Left ventricle myocardium inferior (tissue), 1 donor: ENCODE measurements around the gene KCNC3. TPM values are rescaled to one million over a fixed set of nuclear protein-coding genes. Genes with fewer than 3 reads are reported as not detected.

ENCODE experiments used
- DNase-seq: peaks from one replicate; pipeline ENCODE4 v3.0.0-alpha.2; 2020
- H3K27ac ChIP-seq: fragments of 200-600 bp; replicated peaks from 2 replicates; pipeline ENCODE4 v1.8.0; 2021
- H3K27me3 ChIP-seq: fragments of 200-600 bp; 2 replicates; pipeline ENCODE4 v1.8.0; 2021; ENCODE audit warnings: low read depth
- H3K36me3 ChIP-seq: fragments of 200-600 bp; 2 replicates; pipeline ENCODE4 v1.8.0; 2021
- H3K4me1 ChIP-seq: fragments of 200-600 bp; 2 replicates; pipeline ENCODE4 v1.8.0; 2021
- H3K4me3 ChIP-seq: fragments of 200-600 bp; 2 replicates; pipeline ENCODE4 v1.8.0; 2021; ENCODE audit warnings: mild to moderate bottlenecking, moderate library complexity
- H3K9me3 ChIP-seq: fragments of 200-600 bp; replicated peaks from 2 replicates; pipeline ENCODE4 v1.8.0; 2021
- intact Hi-C: fragments of 100-400 bp; cut with micrococcal nuclease; formaldehyde crosslinking; loops from one replicate; pipeline ENCODE4 v1.11.0; 2022
- long read RNA-seq: library from polyadenylated mRNA; unstranded; transcript quantifications from one replicate; pipeline ENCODE4 v2.0.0, GENCODE V29; 2021
- total RNA-seq: library from RNA; stranded (reverse); fragmentation: NEBNext Ultra II Directional; extraction: Animal tissue kit (Norgen Biotek cat#: 25700); gene quantifications from one replicate; pipeline ENCODE4 v1.2.1, GENCODE V29; 2021
- TF ChIP-seq, protein P1 (sequence below): fragments of 200-600 bp; IDR thresholded peaks from 2 replicates; pipeline ENCODE4 v1.8.0; 2021; ENCODE audit warnings: antibody characterized with exemption, mild to moderate bottlenecking, borderline replicate concordance
- donor health status: DM: no; HTN: yes; CAD: no; lungs with severe emphysema.

KCNC3 gene
- 2.6 TPM for total RNA-seq
- long read RNA-seq, partial matches to known transcripts, result 0 of 1 reads
- long read RNA-seq, other reads (novel, unspliced or antisense), result 1 of 1 reads

DNA sequence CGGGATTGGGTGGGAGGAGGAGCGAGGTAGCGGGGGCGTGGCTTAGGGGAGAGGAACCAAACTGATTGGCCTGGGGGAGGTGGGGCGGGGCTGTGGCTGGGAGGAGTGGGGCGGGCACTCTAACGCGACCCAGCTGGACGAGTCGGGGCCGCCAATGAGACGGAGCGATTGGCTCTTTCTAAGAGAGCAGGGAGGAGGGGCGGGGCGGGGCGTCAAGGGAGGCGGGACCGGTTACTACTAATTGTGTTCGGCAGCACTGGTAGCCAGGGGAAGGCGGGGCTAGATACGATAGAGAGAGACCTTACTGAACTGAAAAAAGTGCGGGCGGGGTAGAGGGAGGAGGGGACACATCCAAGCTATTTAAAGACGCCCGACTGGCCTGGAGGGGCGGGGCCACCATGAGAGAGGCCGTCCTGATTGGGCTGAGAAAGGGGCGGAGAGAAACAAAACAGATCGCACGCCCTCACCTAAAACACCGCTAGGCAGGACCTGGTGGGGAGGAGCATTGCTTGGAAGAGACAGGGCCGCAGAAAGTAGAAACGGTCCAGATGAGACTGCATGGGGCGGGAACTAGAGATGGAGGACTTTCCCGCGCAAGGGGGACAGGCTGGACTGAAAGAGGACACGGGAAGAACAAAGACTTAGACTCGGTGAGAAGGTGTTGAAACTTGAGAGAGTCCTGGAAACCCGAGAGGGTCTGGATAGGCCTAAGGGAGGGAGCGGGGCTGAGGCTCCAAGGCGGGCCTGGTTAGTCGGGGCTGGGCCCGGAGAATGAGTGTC lies at the start of gene KCNC3:
Gene KCNC3 (minus strand): TSS at position 232 of the 780 bp plus-strand sequence. CDS start 295 bp downstream, outside the sequence.
- no peaks in the 10 kb centered on the region for H3K36me3 ChIP-seq
- TF ChIP-seq, protein P1, sequence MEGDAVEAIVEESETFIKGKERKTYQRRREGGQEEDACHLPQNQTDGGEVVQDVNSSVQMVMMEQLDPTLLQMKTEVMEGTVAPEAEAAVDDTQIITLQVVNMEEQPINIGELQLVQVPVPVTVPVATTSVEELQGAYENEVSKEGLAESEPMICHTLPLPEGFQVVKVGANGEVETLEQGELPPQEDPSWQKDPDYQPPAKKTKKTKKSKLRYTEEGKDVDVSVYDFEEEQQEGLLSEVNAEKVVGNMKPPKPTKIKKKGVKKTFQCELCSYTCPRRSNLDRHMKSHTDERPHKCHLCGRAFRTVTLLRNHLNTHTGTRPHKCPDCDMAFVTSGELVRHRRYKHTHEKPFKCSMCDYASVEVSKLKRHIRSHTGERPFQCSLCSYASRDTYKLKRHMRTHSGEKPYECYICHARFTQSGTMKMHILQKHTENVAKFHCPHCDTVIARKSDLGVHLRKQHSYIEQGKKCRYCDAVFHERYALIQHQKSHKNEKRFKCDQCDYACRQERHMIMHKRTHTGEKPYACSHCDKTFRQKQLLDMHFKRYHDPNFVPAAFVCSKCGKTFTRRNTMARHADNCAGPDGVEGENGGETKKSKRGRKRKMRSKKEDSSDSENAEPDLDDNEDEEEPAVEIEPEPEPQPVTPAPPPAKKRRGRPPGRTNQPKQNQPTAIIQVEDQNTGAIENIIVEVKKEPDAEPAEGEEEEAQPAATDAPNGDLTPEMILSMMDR, result no peak
- H3K4me1 ChIP-seq, result peaks cover 64% of the 10 kb centered on the region
- no peaks in the 10 kb centered on the region for H3K9me3 ChIP-seq
- intact Hi-C loops, result no loop called here
- DNase-seq, result peak; percentile 99
- peaks cover 84% of the 10 kb centered on the region for H3K27me3 ChIP-seq
- peak within 1 kb of the TSS; percentile 78 for H3K27ac ChIP-seq
- peak within 1 kb of the TSS; percentile 69 for H3K4me3 ChIP-seq

DNA sequence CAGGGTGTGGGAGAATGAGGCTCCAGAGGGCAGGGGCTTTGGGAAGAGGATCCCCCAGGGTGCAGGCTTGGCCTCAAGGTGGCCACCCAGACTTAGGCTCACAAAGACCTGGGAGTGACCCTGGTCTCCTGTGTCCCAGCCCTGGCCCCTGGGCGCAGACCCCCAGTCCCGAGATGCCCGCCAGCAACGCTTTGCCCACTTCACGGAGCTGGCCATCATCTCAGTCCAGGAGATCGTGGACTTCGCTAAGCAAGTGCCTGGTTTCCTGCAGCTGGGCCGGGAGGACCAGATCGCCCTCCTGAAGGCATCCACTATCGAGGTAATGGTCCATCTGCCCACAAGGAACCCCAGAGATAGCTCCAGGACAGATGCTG lies 49.7 kb upstream of the KCNC3 start:
- H3K36me3 ChIP-seq, result peaks cover 53% of the 10 kb centered on the region

DNA sequence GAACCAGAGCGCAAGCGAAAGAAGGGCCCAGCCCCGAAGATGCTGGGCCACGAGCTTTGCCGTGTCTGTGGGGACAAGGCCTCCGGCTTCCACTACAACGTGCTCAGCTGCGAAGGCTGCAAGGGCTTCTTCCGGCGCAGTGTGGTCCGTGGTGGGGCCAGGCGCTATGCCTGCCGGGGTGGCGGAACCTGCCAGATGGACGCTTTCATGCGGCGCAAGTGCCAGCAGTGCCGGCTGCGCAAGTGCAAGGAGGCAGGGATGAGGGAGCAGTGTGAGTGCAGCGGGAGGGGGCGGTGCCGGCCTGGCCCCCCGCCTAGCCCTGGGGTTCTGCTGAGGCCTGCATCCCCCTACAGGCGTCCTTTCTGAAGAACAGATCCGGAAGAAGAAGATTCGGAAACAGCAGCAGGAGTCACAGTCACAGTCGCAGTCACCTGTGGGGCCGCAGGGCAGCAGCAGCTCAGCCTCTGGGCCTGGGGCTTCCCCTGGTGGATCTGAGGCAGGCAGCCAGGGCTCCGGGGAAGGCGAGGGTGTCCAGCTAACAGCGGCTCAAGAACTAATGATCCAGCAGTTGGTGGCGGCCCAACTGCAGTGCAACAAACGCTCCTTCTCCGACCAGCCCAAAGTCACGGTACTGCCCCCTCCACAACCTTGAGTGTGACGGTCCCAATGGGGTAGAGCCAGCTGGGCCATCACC lies 49.1 kb upstream of the KCNC3 start:
- H3K4me3 ChIP-seq, result no peak overlapping the region
- H3K9me3 ChIP-seq, result no peaks in the 10 kb centered on the region
- peaks cover 64% of the 10 kb centered on the region for H3K4me1 ChIP-seq
- DNase-seq, result no peak
- H3K27me3 ChIP-seq, result no peaks in the 10 kb centered on the region
- peaks cover 53% of the 10 kb centered on the region for H3K36me3 ChIP-seq
- intact Hi-C loops, result no loop called here
- no peak overlapping the region for H3K27ac ChIP-seq
- TF ChIP-seq, protein P1, result no peak

More for the DNA sequence above, 49.7 kb upstream of the KCNC3 start:
- DNase-seq, result no peak
- no peaks in the 10 kb centered on the region for H3K9me3 ChIP-seq
- H3K27me3 ChIP-seq, result no peaks in the 10 kb centered on the region
- no peak overlapping the region for H3K27ac ChIP-seq
- TF ChIP-seq, protein P1, result no peak
- intact Hi-C loops, result no loop called here
- H3K4me3 ChIP-seq, result no peak overlapping the region
- H3K4me1 ChIP-seq, result peaks cover 63% of the 10 kb centered on the region

DNA sequence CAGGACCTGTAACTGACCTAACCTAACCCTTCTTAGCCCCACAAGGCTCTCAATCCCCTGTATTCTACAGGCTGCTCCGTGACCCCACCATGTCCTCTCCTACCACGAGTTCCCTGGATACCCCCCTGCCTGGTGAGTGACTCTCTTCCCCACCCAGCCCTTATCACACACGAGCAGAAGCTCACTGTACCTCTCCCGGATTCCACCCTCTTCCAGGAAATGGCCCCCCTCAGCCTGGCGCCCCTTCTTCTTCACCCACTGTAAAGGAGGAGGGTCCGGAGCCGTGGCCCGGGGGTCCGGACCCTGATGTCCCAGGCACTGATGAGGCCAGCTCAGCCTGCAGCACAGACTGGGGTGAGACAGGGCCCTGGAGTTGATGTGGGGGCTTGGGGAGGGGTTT lies 48.3 kb upstream of the KCNC3 start:
- no peak for DNase-seq
- H3K4me3 ChIP-seq, result peak overlapping the region; percentile 99
- H3K4me1 ChIP-seq, result peaks cover 64% of the 10 kb centered on the region
- intact Hi-C loops, result no loop called here
- no peaks in the 10 kb centered on the region for H3K27me3 ChIP-seq
- peaks cover 51% of the 10 kb centered on the region for H3K36me3 ChIP-seq
- TF ChIP-seq, protein P1, result no peak
- H3K9me3 ChIP-seq, result no peaks in the 10 kb centered on the region
- no peak overlapping the region for H3K27ac ChIP-seq

DNA sequence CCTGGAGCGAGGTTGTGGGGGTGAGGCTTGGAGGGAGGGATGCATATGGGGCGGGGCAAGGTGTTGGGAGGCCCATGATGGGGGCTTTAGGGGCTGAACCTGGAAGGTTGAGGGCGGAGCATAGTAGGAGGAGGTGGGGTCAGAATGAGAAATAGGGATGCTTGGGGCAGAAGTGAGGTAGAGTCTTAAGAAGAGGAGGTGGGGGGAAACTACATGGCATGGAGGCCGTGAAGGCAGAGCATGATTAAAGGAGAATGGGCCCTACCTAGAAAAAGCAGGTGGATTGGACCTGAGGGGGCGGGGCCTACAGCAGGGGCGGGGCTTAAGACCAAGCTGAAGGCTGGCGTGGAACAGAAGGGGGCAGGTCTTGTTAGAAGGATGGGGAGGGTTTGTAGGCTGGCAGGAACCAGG lies 47.9 kb upstream of the KCNC3 start:
- peak overlapping the region; percentile 99 for H3K27ac ChIP-seq
- peak overlapping the region; percentile 99 for H3K4me3 ChIP-seq
- no peak for DNase-seq
- H3K9me3 ChIP-seq, result no peaks in the 10 kb centered on the region
- TF ChIP-seq, protein P1, result no peak
- peaks cover 47% of the 10 kb centered on the region for H3K36me3 ChIP-seq
- intact Hi-C loops, result no loop called here
- no peaks in the 10 kb centered on the region for H3K27me3 ChIP-seq
- peaks cover 64% of the 10 kb centered on the region for H3K4me1 ChIP-seq
